ENCODE data around the gene FRMD1.

Gene FRMD1

GRCh38 chr6:168005796-168006195 lies 73.2 kb downstream of the FRMD1 start:
- no peak for DNase-seq (ENCODE audit: low read depth in 2 of 2)

- DNase-seq (ENCODE audit: low read depth in 2 of 2) = no peak
Observed at GRCh38 chr6:168004945-168005344, 74.1 kb downstream of the FRMD1 start.

- no peak for DNase-seq (ENCODE audit: low read depth in 2 of 2)
Observed at GRCh38 chr6:168004023-168004422, 75.0 kb downstream of the FRMD1 start.
